Activated naive CD4-positive, alpha-beta T cell treated with anti-CD3 and anti-CD28 coated beads, Interleukin-2, amount 10 ng/mL, durations not matched to agents 7 days and 5 days (primary cell): Measurements from ENCODE around the gene UBAC1.

Source experiments
- CTCF ChIA-PET: fragments of 350-600 bp; sonication (Branson Sonifier 250); formaldehyde crosslinking; loops from one replicate; lab custom pipeline; 2021; ENCODE audit warnings: antibody characterized with exemption; lab: Charles Lee
- DNase-seq: peaks from one replicate; pipeline ENCODE4 v3.0.0-alpha.2; 2020
- H3K27ac Mint-ChIP-seq: one replicate; pipeline ENCODE4 v1.8.0; 2021; ENCODE audit warnings: mild to moderate bottlenecking, moderate library complexity, mixed read lengths
- H3K27me3 Mint-ChIP-seq: one replicate; pipeline ENCODE4 v1.8.0; 2021; ENCODE audit warnings: mild to moderate bottlenecking, mixed read lengths
- H3K36me3 Mint-ChIP-seq: one replicate; pipeline ENCODE4 v1.8.0; 2021; ENCODE audit warnings: mixed read lengths
- H3K4me1 Mint-ChIP-seq: one replicate; pipeline ENCODE4 v1.8.0; 2021; ENCODE audit warnings: mixed read lengths
- H3K4me3 Mint-ChIP-seq: one replicate; pipeline ENCODE4 v1.8.0; 2021; ENCODE audit warnings: mild to moderate bottlenecking, moderate library complexity, mixed read lengths
- H3K9me3 Mint-ChIP-seq: one replicate; pipeline ENCODE4 v1.8.0; 2021; ENCODE audit warnings: mixed read lengths

Gene UBAC1, protein sequence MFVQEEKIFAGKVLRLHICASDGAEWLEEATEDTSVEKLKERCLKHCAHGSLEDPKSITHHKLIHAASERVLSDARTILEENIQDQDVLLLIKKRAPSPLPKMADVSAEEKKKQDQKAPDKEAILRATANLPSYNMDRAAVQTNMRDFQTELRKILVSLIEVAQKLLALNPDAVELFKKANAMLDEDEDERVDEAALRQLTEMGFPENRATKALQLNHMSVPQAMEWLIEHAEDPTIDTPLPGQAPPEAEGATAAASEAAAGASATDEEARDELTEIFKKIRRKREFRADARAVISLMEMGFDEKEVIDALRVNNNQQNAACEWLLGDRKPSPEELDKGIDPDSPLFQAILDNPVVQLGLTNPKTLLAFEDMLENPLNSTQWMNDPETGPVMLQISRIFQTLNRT

DNA sequence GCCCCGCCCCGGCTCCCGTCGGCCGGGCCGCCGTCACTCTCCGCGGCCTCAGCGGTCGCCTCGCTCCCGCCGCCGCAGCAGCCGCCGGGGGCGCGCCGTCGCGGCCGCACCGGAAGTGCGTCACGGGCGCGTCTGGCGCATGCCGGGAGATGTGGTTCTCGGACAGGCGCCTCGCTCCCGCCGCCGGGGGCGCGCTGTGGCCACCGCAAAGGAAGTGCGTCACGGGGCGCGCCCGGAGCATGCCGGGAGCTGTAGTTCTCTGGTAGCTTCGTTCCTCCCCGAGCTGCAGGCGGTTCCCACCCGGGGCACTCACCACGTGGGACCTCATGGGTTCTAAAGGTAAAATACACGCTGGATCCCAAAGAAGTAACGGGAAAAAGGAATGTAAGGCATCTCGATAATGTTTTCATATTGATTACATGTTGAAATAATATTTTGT lies at the start of gene UBAC1:
Gene UBAC1, minus strand, starts transcription at position 97 of the 439 bp plus-strand sequence. CDS start 211 bp downstream, outside the sequence.
- H3K4me3 Mint-ChIP-seq: peak within 1 kb of the TSS; percentile 86
- CTCF ChIA-PET: no interaction called here

GRCh38 chr9:136010615-136011361 lies 49.6 kb upstream of the UBAC1 start:
- H3K27me3 Mint-ChIP-seq: no peaks in the 10 kb centered on the region
- H3K4me1 Mint-ChIP-seq: no peaks in the 10 kb centered on the region
- H3K36me3 Mint-ChIP-seq: no peaks in the 10 kb centered on the region
- H3K4me3 Mint-ChIP-seq: no peak overlapping the region
- no peak for DNase-seq
- H3K27ac Mint-ChIP-seq: no peak overlapping the region
- CTCF ChIA-PET: no interaction called here
- H3K9me3 Mint-ChIP-seq: no peaks in the 10 kb centered on the region

More for the DNA sequence above, at the start of gene UBAC1:
- Mint-ChIP-seq H3K9me3 (no peaks in the 10 kb centered on the region), H3K36me3 (no peaks in the 10 kb centered on the region), H3K27ac (peak within 1 kb of the TSS; percentile 74), H3K4me1 (peaks cover 27% of the 10 kb centered on the region), H3K27me3 (peaks cover 44% of the 10 kb centered on the region)
- DNase-seq: peak; percentile 94

DNA sequence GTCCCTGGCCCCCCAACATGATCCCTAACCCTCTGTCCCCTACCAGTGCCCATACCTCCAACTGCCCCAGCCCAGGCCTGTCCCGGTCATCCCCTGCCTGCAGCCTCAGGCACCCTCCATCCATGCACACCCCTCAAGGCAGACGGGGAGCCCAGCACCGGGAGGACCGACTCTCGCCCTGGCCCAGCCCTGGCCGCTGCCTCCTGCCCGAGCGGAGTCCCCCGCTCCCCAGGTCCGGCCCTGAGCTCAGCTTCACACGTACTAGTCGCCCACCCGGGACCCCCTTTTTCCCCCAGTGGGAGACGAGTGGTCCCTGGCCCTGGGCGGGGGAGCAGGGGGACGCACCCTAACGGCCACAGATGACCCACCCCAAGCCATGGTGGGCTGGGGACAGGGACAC lies 49.0 kb upstream of the UBAC1 start:
- no peaks in the 10 kb centered on the region for H3K27me3 Mint-ChIP-seq
- CTCF ChIA-PET: no interaction called here
- no peaks in the 10 kb centered on the region for H3K36me3 Mint-ChIP-seq
- no peak overlapping the region for H3K4me3 Mint-ChIP-seq
- DNase-seq: no peak
- H3K27ac Mint-ChIP-seq: no peak overlapping the region
- no peaks in the 10 kb centered on the region for H3K4me1 Mint-ChIP-seq
- H3K9me3 Mint-ChIP-seq: no peaks in the 10 kb centered on the region

- Mint-ChIP-seq H3K27me3 (no peaks in the 10 kb centered on the region), H3K36me3 (no peaks in the 10 kb centered on the region), H3K27ac (no peak overlapping the region), H3K9me3 (no peaks in the 10 kb centered on the region), H3K4me3 (no peak overlapping the region), H3K4me1 (no peaks in the 10 kb centered on the region)
- CTCF ChIA-PET: no interaction called here
- no peak for DNase-seq
Measured at GRCh38 chr9:136009516-136009915, 48.3 kb upstream of the UBAC1 start.

- H3K4me3 Mint-ChIP-seq: no peak overlapping the region
- no peaks in the 10 kb centered on the region for H3K4me1 Mint-ChIP-seq
- CTCF ChIA-PET: no interaction called here
- no peak overlapping the region for H3K27ac Mint-ChIP-seq
- no peaks in the 10 kb centered on the region for H3K36me3 Mint-ChIP-seq
- no peaks in the 10 kb centered on the region for H3K9me3 Mint-ChIP-seq
- DNase-seq: no peak
- H3K27me3 Mint-ChIP-seq: peaks cover 4% of the 10 kb centered on the region
Measured at GRCh38 chr9:136008693-136008997, 47.5 kb upstream of the UBAC1 start.

DNA sequence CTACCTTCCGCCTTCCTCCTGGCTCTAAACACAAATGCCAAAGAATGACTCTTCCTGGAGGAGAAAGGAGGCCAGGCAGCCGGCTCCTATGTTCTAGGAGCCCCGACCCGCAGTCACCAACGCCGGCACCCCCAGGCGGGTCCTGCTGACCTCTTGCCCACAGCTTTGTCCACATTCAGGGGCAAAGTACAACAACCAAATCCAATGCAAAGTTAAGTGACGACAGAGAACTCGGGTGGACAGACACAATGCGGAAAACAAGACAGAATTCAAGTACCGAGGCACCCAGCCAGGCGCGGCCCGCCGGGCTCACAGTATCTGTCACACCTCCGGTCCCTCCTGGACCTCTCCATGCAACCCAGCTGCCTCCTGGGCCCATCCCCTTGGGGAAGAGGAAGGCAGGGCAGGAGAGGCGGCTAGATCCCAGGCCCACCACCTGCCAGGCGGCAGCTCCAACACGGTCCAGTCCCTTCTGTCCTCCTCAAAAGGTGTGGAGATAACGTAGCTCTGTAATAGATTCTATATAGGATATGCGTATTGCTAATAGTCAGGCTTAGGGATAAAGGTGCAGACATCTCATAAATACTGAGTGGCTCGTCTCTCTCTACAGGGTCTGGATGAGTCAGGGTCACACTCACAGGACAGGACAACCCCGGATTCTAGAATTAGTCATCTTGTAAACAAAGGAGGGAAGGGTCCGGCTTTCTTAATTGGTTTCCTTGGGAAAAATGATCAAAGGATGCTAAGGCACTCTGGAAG lies 46.9 kb upstream of the UBAC1 start:
- H3K9me3 Mint-ChIP-seq: no peaks in the 10 kb centered on the region
- H3K36me3 Mint-ChIP-seq: no peaks in the 10 kb centered on the region
- no peak for DNase-seq
- CTCF ChIA-PET: no interaction called here
- no peak overlapping the region for H3K4me3 Mint-ChIP-seq
- H3K27me3 Mint-ChIP-seq: peaks cover 4% of the 10 kb centered on the region
- H3K27ac Mint-ChIP-seq: no peak overlapping the region
- H3K4me1 Mint-ChIP-seq: no peaks in the 10 kb centered on the region

- Mint-ChIP-seq H3K4me3 (no peak overlapping the region), H3K9me3 (no peaks in the 10 kb centered on the region), H3K36me3 (no peaks in the 10 kb centered on the region), H3K27ac (no peak overlapping the region), H3K4me1 (no peaks in the 10 kb centered on the region), H3K27me3 (peaks cover 4% of the 10 kb centered on the region)
- CTCF ChIA-PET: no interaction called here
- no peak for DNase-seq
Measured at GRCh38 chr9:136007276-136007933, 46.2 kb upstream of the UBAC1 start.

- no peaks in the 10 kb centered on the region for H3K9me3 Mint-ChIP-seq
- DNase-seq: no peak
- H3K27ac Mint-ChIP-seq: no peak overlapping the region
- H3K27me3 Mint-ChIP-seq: peaks cover 4% of the 10 kb centered on the region
- no peaks in the 10 kb centered on the region for H3K36me3 Mint-ChIP-seq
- H3K4me3 Mint-ChIP-seq: no peak overlapping the region
- no peaks in the 10 kb centered on the region for H3K4me1 Mint-ChIP-seq
- CTCF ChIA-PET: no interaction called here
Measured at GRCh38 chr9:136006169-136006568, 45.0 kb upstream of the UBAC1 start.

- no peak overlapping the region for H3K4me3 Mint-ChIP-seq
- H3K27me3 Mint-ChIP-seq: peaks cover 4% of the 10 kb centered on the region
- H3K9me3 Mint-ChIP-seq: no peaks in the 10 kb centered on the region
- CTCF ChIA-PET: no interaction called here
- H3K4me1 Mint-ChIP-seq: no peaks in the 10 kb centered on the region
- no peak for DNase-seq
- no peak overlapping the region for H3K27ac Mint-ChIP-seq
- H3K36me3 Mint-ChIP-seq: no peaks in the 10 kb centered on the region
Measured at GRCh38 chr9:136004712-136005111, 43.5 kb upstream of the UBAC1 start.

DNA sequence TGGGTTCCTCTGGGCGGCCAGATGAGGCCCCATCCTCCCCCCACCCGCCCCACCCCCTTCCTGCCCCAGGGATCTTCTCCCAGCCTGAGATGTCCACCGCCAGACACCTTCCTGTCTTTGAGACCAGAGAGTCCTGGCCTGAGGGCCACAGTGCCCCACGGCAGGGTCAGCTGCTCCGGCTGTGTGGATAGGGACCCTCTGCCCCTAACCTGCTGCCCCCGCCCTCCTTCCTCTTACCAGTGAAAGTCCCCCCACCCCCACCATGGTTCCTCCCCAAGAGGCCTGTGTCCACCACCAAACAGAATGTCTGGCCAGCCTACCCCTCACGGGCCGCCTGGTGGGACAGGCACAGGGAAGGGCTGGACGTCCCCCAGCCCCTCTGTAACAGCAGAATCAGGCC lies 43.0 kb upstream of the UBAC1 start:
- H3K36me3 Mint-ChIP-seq: no peaks in the 10 kb centered on the region
- peaks cover 4% of the 10 kb centered on the region for H3K27me3 Mint-ChIP-seq
- no peak overlapping the region for H3K27ac Mint-ChIP-seq
- no peaks in the 10 kb centered on the region for H3K4me1 Mint-ChIP-seq
- no peak for DNase-seq
- H3K4me3 Mint-ChIP-seq: no peak overlapping the region
- CTCF ChIA-PET: no interaction called here
- no peaks in the 10 kb centered on the region for H3K9me3 Mint-ChIP-seq

- no peaks in the 10 kb centered on the region for H3K36me3 Mint-ChIP-seq
- CTCF ChIA-PET: no interaction called here
- no peaks in the 10 kb centered on the region for H3K9me3 Mint-ChIP-seq
- H3K4me1 Mint-ChIP-seq: no peaks in the 10 kb centered on the region
- H3K4me3 Mint-ChIP-seq: no peak overlapping the region
- DNase-seq: no peak
- H3K27ac Mint-ChIP-seq: no peak overlapping the region
- peaks cover 4% of the 10 kb centered on the region for H3K27me3 Mint-ChIP-seq
Measured at GRCh38 chr9:136003411-136004218, 42.4 kb upstream of the UBAC1 start.

- Mint-ChIP-seq H3K27ac (no peak overlapping the region), H3K27me3 (peaks cover 4% of the 10 kb centered on the region), H3K4me1 (no peaks in the 10 kb centered on the region), H3K36me3 (no peaks in the 10 kb centered on the region), H3K9me3 (no peaks in the 10 kb centered on the region), H3K4me3 (no peak overlapping the region)
- DNase-seq: no peak
- CTCF ChIA-PET: no interaction called here
Measured at GRCh38 chr9:136002881-136003280, 41.7 kb upstream of the UBAC1 start.

DNA sequence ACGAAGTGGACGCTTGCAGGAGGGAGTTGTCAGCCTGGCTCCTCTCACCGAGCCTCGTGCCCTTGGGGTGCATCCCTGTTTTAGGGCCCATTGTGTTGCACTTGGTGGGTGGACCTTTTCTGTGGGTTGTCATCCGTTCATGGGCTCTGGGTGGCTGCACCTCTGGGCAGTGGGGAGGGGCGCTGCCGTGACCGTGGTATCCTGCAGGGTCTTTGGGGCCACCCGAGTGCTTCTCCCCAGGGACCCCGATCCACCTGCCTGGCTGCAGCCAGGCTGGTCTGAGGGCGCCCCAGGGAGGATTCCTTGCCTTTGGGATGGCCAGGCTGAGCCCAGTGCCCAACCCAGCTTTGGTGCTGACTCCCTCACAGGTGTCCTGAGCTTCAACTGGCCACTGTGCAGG lies 41.0 kb upstream of the UBAC1 start:
- CTCF ChIA-PET: no interaction called here
- DNase-seq: no peak
- Mint-ChIP-seq H3K27ac (no peak overlapping the region), H3K4me3 (no peak overlapping the region), H3K36me3 (no peaks in the 10 kb centered on the region), H3K4me1 (no peaks in the 10 kb centered on the region), H3K9me3 (no peaks in the 10 kb centered on the region), H3K27me3 (peaks cover 4% of the 10 kb centered on the region)
